ENCODE results near the gene CLEC2D.
"Not testable (repeated sequence)": the region's sequence is repeated elsewhere in the genome, so short reads cannot be mapped to it uniquely, and the experiment has no call there.

CLEC2D gene

DNA sequence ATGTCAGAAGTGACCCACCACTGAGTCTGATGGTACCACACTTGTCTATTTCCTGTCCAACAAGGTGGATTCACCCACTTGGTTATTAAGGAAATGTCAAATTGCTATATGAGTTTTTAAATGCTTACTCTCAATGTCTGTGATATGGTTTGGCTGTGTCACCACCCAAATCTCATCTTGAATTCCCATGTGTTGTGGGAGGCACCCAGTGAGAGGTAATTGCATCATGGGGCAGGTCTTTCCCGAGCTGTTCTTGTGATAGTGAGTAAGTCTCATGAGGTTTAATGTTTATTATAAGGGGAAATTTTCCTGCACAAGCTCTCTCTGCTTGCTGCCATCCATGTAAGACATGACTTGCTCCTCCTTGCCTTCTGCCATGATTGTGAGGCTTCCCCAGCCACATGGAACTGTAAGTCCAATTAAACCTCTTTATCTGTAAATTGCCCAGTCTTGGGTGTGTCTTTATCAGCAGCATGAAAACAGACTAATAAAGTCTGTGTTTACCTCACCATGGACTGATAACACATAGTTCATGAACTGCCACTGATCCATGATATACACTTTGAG is 24.4 kb upstream of the CLEC2D start:
- not testable (repeated sequence) for H3K18ac ChIP-seq (ENCODE audit: low read length); H3K4me3 ChIP-seq (ENCODE audit: low read length in 2 of 2); H2BK12ac ChIP-seq (ENCODE audit: low read length); H2BK120ac ChIP-seq (ENCODE audit: low read depth, low read length); H2AK5ac ChIP-seq (ENCODE audit: low read depth, low read length); H2BK15ac ChIP-seq (ENCODE audit: low read length); H2BK5ac ChIP-seq (ENCODE audit: low read length); H3K4me1 ChIP-seq (ENCODE audit: control insufficient read depth in 2 of 2, insufficient read depth in 1 of 2, low read depth in 1 of 2, low read length in 2 of 2); H3K14ac ChIP-seq (ENCODE audit: low read length); H3K27me3 ChIP-seq (ENCODE audit: control insufficient read depth in 3 of 3, insufficient read depth in 3 of 3, low read depth in 1 of 3, low read length in 3 of 3); H3K4ac ChIP-seq (ENCODE audit: low read length); H3K9me3 ChIP-seq (replicated peaks in 1 of 2; ENCODE audit: control insufficient read depth in 2 of 2, insufficient read depth in 1 of 2, low read depth in 1 of 2, low read length in 2 of 2); H3K23ac ChIP-seq (ENCODE audit: low read depth, low read length, poor library complexity); H4K91ac ChIP-seq (ENCODE audit: low read depth, low read length, poor library complexity); H3K36me3 ChIP-seq (replicated peaks in 1 of 2; ENCODE audit: control insufficient read depth in 2 of 2, insufficient read depth in 2 of 2, low read length in 2 of 2); H3K79me1 ChIP-seq (ENCODE audit: low read depth, low read length); H3K4me2 ChIP-seq (ENCODE audit: insufficient read depth, low read length, poor library complexity, severe bottlenecking); H4K8ac ChIP-seq (ENCODE audit: low read depth, low read length); DNase-seq (ENCODE audit: low spot score); H3K27ac ChIP-seq (replicated peaks; ENCODE audit: low read length); H3K9ac ChIP-seq (ENCODE audit: low read depth, low read length, poor library complexity); H2AFZ ChIP-seq (ENCODE audit: low read length)
- WGBS, 2 donors (ENCODE audit: extremely low coverage in 2 of 2, insufficient read length in 2 of 2, insufficient replicate concordance in 1 of 2), result no CpG with 5 or more reads among the region's 1 CpG

- peaks cover 6% of the 10 kb centered on the region in 2 donors for H3K4me1 ChIP-seq (ENCODE audit: control insufficient read depth in 2 of 2, insufficient read depth in 1 of 2, low read depth in 1 of 2, low read length in 2 of 2)
- H3K9ac ChIP-seq (ENCODE audit: low read depth, low read length, poor library complexity), result no peak overlapping the region
- H2AK5ac ChIP-seq (ENCODE audit: low read depth, low read length), result no peak overlapping the region
- peak overlapping the region; percentile 73 for H3K18ac ChIP-seq (ENCODE audit: low read length)
- no peak overlapping the region for H2BK12ac ChIP-seq (ENCODE audit: low read length)
- peak overlapping the region; percentile 79 for H3K4me2 ChIP-seq (ENCODE audit: insufficient read depth, low read length, poor library complexity, severe bottlenecking)
- no peak overlapping the region for H3K23ac ChIP-seq (ENCODE audit: low read depth, low read length, poor library complexity)
- peaks cover 0 to 6% of the 10 kb centered on the region in 2 donors for H3K36me3 ChIP-seq (replicated peaks in 1 of 2; ENCODE audit: control insufficient read depth in 2 of 2, insufficient read depth in 2 of 2, low read length in 2 of 2)
- no peak overlapping the region for H2BK15ac ChIP-seq (ENCODE audit: low read length)
- peak overlapping the region; percentile 76 to 87 for H3K4me3 ChIP-seq (ENCODE audit: low read length in 2 of 2)
- no peak overlapping the region for H4K8ac ChIP-seq (ENCODE audit: low read depth, low read length)
- no peak overlapping the region for H3K4ac ChIP-seq (ENCODE audit: low read length)
- peaks cover 2% of the 10 kb centered on the region for H3K79me1 ChIP-seq (ENCODE audit: low read depth, low read length)
- no peaks in the 10 kb centered on the region for H3K27me3 ChIP-seq (ENCODE audit: control insufficient read depth in 3 of 3, insufficient read depth in 3 of 3, low read depth in 1 of 3, low read length in 3 of 3)
- no peak overlapping the region for H4K91ac ChIP-seq (ENCODE audit: low read depth, low read length, poor library complexity)
- DNase-seq (ENCODE audit: low spot score), result peak; percentile 3
- H2BK5ac ChIP-seq (ENCODE audit: low read length), result no peak overlapping the region
- H2BK120ac ChIP-seq (ENCODE audit: low read depth, low read length), result no peak overlapping the region
- no CpG with 5 or more reads among the region's 13 CpGs for WGBS, 2 donors (ENCODE audit: extremely low coverage in 2 of 2, insufficient read length in 2 of 2, insufficient replicate concordance in 1 of 2)
- peak overlapping the region; percentile 90 for H2AFZ ChIP-seq (ENCODE audit: low read length)
- peaks cover 0 to 7% of the 10 kb centered on the region in 2 donors for H3K9me3 ChIP-seq (replicated peaks in 1 of 2; ENCODE audit: control insufficient read depth in 2 of 2, insufficient read depth in 1 of 2, low read depth in 1 of 2, low read length in 2 of 2)
- peak overlapping the region; percentile 81 for H3K27ac ChIP-seq (replicated peaks; ENCODE audit: low read length)
- H3K14ac ChIP-seq (ENCODE audit: low read length), result no peak overlapping the region
Measured at GRCh38 chr12:9646794-9647781, 22.4 kb upstream of the CLEC2D start.

- H3K27me3 ChIP-seq (ENCODE audit: control insufficient read depth in 3 of 3, insufficient read depth in 3 of 3, low read depth in 1 of 3, low read length in 3 of 3), result no peaks in the 10 kb centered on the region
- H2AK5ac ChIP-seq (ENCODE audit: low read depth, low read length), result no peak overlapping the region
- H4K8ac ChIP-seq (ENCODE audit: low read depth, low read length), result no peak overlapping the region
- H3K14ac ChIP-seq (ENCODE audit: low read length), result no peak overlapping the region
- no CpG with 5 or more reads among the region's 55 CpGs for WGBS, 2 donors (ENCODE audit: extremely low coverage in 2 of 2, insufficient read length in 2 of 2, insufficient replicate concordance in 1 of 2)
- H3K4ac ChIP-seq (ENCODE audit: low read length), result peak overlapping the region; percentile 24
- H3K36me3 ChIP-seq (replicated peaks in 1 of 2; ENCODE audit: control insufficient read depth in 2 of 2, insufficient read depth in 2 of 2, low read length in 2 of 2), result peaks cover 0 to 12% of the 10 kb centered on the region in 2 donors
- peak overlapping the region; percentile 81 for H3K27ac ChIP-seq (replicated peaks; ENCODE audit: low read length)
- H2BK15ac ChIP-seq (ENCODE audit: low read length), result no peak overlapping the region
- no peak overlapping the region for H2BK12ac ChIP-seq (ENCODE audit: low read length)
- H3K4me2 ChIP-seq (ENCODE audit: insufficient read depth, low read length, poor library complexity, severe bottlenecking), result peak overlapping the region; percentile 79
- H3K23ac ChIP-seq (ENCODE audit: low read depth, low read length, poor library complexity), result no peak overlapping the region
- peaks cover 6% of the 10 kb centered on the region in 2 donors for H3K4me1 ChIP-seq (ENCODE audit: control insufficient read depth in 2 of 2, insufficient read depth in 1 of 2, low read depth in 1 of 2, low read length in 2 of 2)
- H3K79me1 ChIP-seq (ENCODE audit: low read depth, low read length), result peaks cover 2% of the 10 kb centered on the region
- H3K4me3 ChIP-seq (ENCODE audit: low read length in 2 of 2), result peak overlapping the region; percentile 76 to 87
- peak overlapping the region; percentile 90 for H2AFZ ChIP-seq (ENCODE audit: low read length)
- peak overlapping the region; percentile 73 for H3K9ac ChIP-seq (ENCODE audit: low read depth, low read length, poor library complexity)
- H3K9me3 ChIP-seq (replicated peaks in 1 of 2; ENCODE audit: control insufficient read depth in 2 of 2, insufficient read depth in 1 of 2, low read depth in 1 of 2, low read length in 2 of 2), result peaks cover 0 to 7% of the 10 kb centered on the region in 2 donors
- H4K91ac ChIP-seq (ENCODE audit: low read depth, low read length, poor library complexity), result no peak overlapping the region
- peak overlapping the region; percentile 91 for H3K18ac ChIP-seq (ENCODE audit: low read length)
- DNase-seq (ENCODE audit: low spot score), result peak; percentile 70
- no peak overlapping the region for H2BK5ac ChIP-seq (ENCODE audit: low read length)
- H2BK120ac ChIP-seq (ENCODE audit: low read depth, low read length), result no peak overlapping the region
Measured at GRCh38 chr12:9647825-9648700, 21.4 kb upstream of the CLEC2D start.

All from neuronal stem cell (in vitro differentiated cells).